ENCODE results near the gene PPP2R5A. TPM values are rescaled to one million over a fixed set of nuclear protein-coding genes. Genes with fewer than 3 reads are reported as not detected.

Gene PPP2R5A
- total and polyA plus RNA-seq, 2 of the 13 experiments (the other 11 are each of a cell fraction or from before 2014, with no cell fraction given) = 22.0 to 31.4 TPM

DNA sequence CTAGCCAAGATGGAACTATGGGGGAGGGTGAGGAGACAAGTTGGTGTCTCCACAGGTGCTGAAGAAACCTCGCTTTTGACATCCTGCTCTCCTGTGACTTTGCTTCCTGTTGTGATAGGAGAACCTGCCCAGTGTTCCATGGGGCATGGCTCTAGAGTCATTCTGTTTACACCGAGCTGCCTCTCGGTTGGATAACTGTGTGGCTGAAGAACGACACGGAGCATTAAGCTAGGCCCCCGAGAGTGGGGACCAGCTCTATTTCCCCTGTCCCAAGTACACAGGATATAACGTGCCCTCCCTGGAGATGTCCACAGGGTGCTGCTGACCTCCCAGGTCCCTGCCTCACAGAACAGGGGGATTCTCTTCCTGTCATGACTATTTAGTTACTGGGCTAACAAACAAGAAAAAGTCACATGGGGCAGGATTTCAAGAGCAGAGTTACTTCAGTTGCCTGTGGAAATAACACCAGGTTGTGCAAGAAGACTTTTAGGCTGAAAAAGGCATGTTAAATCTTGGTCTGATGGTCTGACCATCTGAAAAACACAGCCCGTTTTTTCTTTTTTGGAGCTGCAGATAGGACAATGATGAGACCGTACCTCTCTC lies 29.4 kb upstream of the PPP2R5A start (continued):
- TF ChIP-seq PAWR (CRISPR knock-in tag; IDR thresholded peaks at IDR 0.05; ENCODE audit: borderline replicate concordance) = no peak
- TF ChIP-seq ZNF83 (CRISPR knock-in tag; IDR thresholded peaks at IDR 0.05; ENCODE audit: borderline replicate concordance) = no peak
- TF ChIP-seq, protein P1, sequence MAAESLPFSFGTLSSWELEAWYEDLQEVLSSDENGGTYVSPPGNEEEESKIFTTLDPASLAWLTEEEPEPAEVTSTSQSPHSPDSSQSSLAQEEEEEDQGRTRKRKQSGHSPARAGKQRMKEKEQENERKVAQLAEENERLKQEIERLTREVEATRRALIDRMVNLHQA (CRISPR knock-in tag; IDR thresholded peaks at IDR 0.05) = no peak
- no peak; the same call in 1 of the 2 replicates for TF ChIP-seq ZNF430 (CRISPR knock-in tag; IDR thresholded peaks at IDR 0.05)
- TF ChIP-seq KDM1A (CRISPR knock-in tag; IDR thresholded peaks at IDR 0.05) = no peak
- no peak for TF ChIP-seq ZSCAN22 (CRISPR knock-in tag; IDR thresholded peaks at IDR 0.05)
- TF ChIP-seq KAT2B (IDR thresholded peaks at IDR 0.05; ENCODE audit: borderline replicate concordance, low read depth, low read length) = no peak
- no peak; the same call in 1 of the 2 replicates for TF ChIP-seq EHMT2 (IDR thresholded peaks at IDR 0.05; ENCODE audit: borderline replicate concordance, low read depth, low read length)
- no peak for TF ChIP-seq ZC3H13 (CRISPR knock-in tag; IDR thresholded peaks at IDR 0.05)
- TF ChIP-seq ZNF761 (CRISPR knock-in tag; conservative IDR thresholded peaks at IDR 0.05) = no peak
- no peak for TF ChIP-seq SIN3B (IDR thresholded peaks at IDR 0.05; ENCODE audit: low read length)
- no peak for TF ChIP-seq ZNF782 (CRISPR knock-in tag; IDR thresholded peaks at IDR 0.05; ENCODE audit: borderline replicate concordance)
- no peak for TF ChIP-seq GLI4 (CRISPR knock-in tag; IDR thresholded peaks at IDR 0.05; ENCODE audit: borderline replicate concordance)
- no peak for TF ChIP-seq SNAI1 (CRISPR knock-in tag; IDR thresholded peaks at IDR 0.05; ENCODE audit: borderline replicate concordance)
- TF ChIP-seq SNAPC2 (CRISPR knock-in tag; IDR thresholded peaks at IDR 0.05) = no peak
- TF ChIP-seq ZNF160 (CRISPR knock-in tag; IDR thresholded peaks at IDR 0.05) = no peak
- TF ChIP-seq ZNF124 (CRISPR knock-in tag; IDR thresholded peaks at IDR 0.05) = no peak; the same call in 1 of the 2 replicates
- peak; percentile 76; the same call in 1 of the 2 replicates for TF ChIP-seq SOX5 (CRISPR knock-in tag; IDR thresholded peaks at IDR 0.05; ENCODE audit: borderline replicate concordance)
- TF ChIP-seq, protein P2, sequence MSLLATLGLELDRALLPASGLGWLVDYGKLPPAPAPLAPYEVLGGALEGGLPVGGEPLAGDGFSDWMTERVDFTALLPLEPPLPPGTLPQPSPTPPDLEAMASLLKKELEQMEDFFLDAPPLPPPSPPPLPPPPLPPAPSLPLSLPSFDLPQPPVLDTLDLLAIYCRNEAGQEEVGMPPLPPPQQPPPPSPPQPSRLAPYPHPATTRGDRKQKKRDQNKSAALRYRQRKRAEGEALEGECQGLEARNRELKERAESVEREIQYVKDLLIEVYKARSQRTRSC (CRISPR knock-in tag; IDR thresholded peaks at IDR 0.05; ENCODE audit: low read depth) = no peak
- TF ChIP-seq ZSCAN9 (CRISPR knock-in tag; IDR thresholded peaks at IDR 0.05; ENCODE audit: borderline replicate concordance) = peak; percentile 73; the same call in 1 of the 2 replicates
- TF ChIP-seq KMT2B (CRISPR knock-in tag; IDR thresholded peaks at IDR 0.05) = no peak
- TF ChIP-seq SMAD1 (CRISPR knock-in tag; IDR thresholded peaks at IDR 0.05; ENCODE audit: borderline replicate concordance, low read depth) = peak; percentile 52; the same call in 1 of the 2 replicates
- no peak for TF ChIP-seq SIX4 (CRISPR knock-in tag; IDR thresholded peaks at IDR 0.05)
- no peak for TF ChIP-seq ZNF333 (CRISPR knock-in tag; IDR thresholded peaks at IDR 0.05; ENCODE audit: borderline replicate concordance)
- TF ChIP-seq ISL2 (CRISPR knock-in tag; IDR thresholded peaks at IDR 0.05) = no peak
- TF ChIP-seq, protein P3, sequence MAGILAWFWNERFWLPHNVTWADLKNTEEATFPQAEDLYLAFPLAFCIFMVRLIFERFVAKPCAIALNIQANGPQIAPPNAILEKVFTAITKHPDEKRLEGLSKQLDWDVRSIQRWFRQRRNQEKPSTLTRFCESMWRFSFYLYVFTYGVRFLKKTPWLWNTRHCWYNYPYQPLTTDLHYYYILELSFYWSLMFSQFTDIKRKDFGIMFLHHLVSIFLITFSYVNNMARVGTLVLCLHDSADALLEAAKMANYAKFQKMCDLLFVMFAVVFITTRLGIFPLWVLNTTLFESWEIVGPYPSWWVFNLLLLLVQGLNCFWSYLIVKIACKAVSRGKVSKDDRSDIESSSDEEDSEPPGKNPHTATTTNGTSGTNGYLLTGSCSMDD (CRISPR knock-in tag; IDR thresholded peaks at IDR 0.05) = no peak
- no peak for TF ChIP-seq SKI (IDR thresholded peaks at IDR 0.05; ENCODE audit: partially characterized antibody)
- TF ChIP-seq AGO1 (IDR thresholded peaks at IDR 0.05; ENCODE audit: low read depth, low read length, poor library complexity, severe bottlenecking) = no peak
- no peak for TF ChIP-seq ZNF879 (CRISPR knock-in tag; IDR thresholded peaks at IDR 0.05)
- TF ChIP-seq ZNF724P (CRISPR knock-in tag; IDR thresholded peaks at IDR 0.05; ENCODE audit: borderline replicate concordance) = no peak

Measured in HepG2 (cell line).